ENCODE measurements around the gene STRAP.
"Not testable (repeated sequence)": the region's sequence is repeated elsewhere in the genome, so short reads cannot be mapped to it uniquely, and the experiment has no call there.

Gene STRAP

GRCh38 chr12:15897433-15897832, 15.2 kb downstream of the STRAP start:
- no peak for TF ChIP-seq CTCF (IDR thresholded peaks at IDR 0.05; ENCODE audit: insufficient read depth, low read depth, low read length, missing control alignments)
- H3K4me3 ChIP-seq (ENCODE audit: low read depth, low read length): no peak overlapping the region
- DNase-seq (ENCODE audit: low read depth): no peak

GRCh38 chr12:15899282-15899870, 17.2 kb downstream of the STRAP start:
- peak; percentile 14 for DNase-seq (ENCODE audit: low read depth)
- peak; percentile 47 for TF ChIP-seq CTCF (IDR thresholded peaks at IDR 0.05; ENCODE audit: insufficient read depth, low read depth, low read length, missing control alignments)
- H3K4me3 ChIP-seq (ENCODE audit: low read depth, low read length): no peak overlapping the region

- DNase-seq (ENCODE audit: low read depth): no peak
- no peak for TF ChIP-seq CTCF (IDR thresholded peaks at IDR 0.05; ENCODE audit: insufficient read depth, low read depth, low read length, missing control alignments)
- no peak overlapping the region for H3K4me3 ChIP-seq (ENCODE audit: low read depth, low read length)
Measured at GRCh38 chr12:15904378-15904920, 22.3 kb downstream of the STRAP start.

GRCh38 chr12:15910468-15910863, 28.3 kb downstream of the STRAP start:
- DNase-seq (ENCODE audit: low read depth): no peak
- no peak for TF ChIP-seq CTCF (IDR thresholded peaks at IDR 0.05; ENCODE audit: insufficient read depth, low read depth, low read length, missing control alignments)
- peak overlapping the region; percentile 85 for H3K4me3 ChIP-seq (ENCODE audit: low read depth, low read length)

GRCh38 chr12:15910864-15911721, 28.9 kb downstream of the STRAP start, which contains the start of gene DERA:
DERA (plus strand) TSS chr12:15911332; CDS start chr12:15911384, 52 bp downstream.
- peak within 1 kb of the TSS; percentile 85 for H3K4me3 ChIP-seq (ENCODE audit: low read depth, low read length)
- no peak for TF ChIP-seq CTCF (IDR thresholded peaks at IDR 0.05; ENCODE audit: insufficient read depth, low read depth, low read length, missing control alignments)
- DNase-seq (ENCODE audit: low read depth): peak; percentile 74

GRCh38 chr12:15911931-15912330, 29.7 kb downstream of the STRAP start:
- not testable (repeated sequence) for DNase-seq (ENCODE audit: low read depth)
- H3K4me3 ChIP-seq (ENCODE audit: low read depth, low read length): peak overlapping the region; percentile 85

- H3K4me3 ChIP-seq (ENCODE audit: low read depth, low read length); DNase-seq (ENCODE audit: low read depth): not testable (repeated sequence)
Measured at GRCh38 chr12:15914131-15914530, 31.9 kb downstream of the STRAP start.
